NCI-H526 treated with DMSO at 0.1 percent for 48 hours (cell line): ENCODE data around the gene SERINC4.

Experiments
- DNase-seq: peaks from one replicate; lab custom pipeline; 2025; lab: John Stamatoyannopoulos, UW

The SERINC4 gene

DNA sequence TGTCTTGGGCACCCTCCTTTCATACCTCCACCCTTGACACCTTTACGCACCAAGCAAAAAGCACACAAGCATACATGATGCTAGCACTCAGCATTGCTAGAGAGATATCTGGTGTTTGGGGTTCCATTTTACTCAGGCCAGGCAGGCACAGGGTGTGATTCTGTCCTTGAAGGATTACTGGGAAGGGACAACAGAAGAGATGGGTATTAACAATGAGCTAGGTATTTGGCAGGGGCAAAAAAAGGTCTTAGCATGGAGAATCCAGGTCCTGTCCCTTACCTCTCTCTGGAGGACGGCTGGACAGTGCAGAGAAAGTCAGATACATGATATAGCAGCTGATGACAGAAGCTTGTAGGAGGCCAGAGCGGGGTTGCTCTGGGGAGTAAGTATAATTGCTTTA, 3.5 kb downstream of the SERINC4 start:
- no peak for DNase-seq

DNA sequence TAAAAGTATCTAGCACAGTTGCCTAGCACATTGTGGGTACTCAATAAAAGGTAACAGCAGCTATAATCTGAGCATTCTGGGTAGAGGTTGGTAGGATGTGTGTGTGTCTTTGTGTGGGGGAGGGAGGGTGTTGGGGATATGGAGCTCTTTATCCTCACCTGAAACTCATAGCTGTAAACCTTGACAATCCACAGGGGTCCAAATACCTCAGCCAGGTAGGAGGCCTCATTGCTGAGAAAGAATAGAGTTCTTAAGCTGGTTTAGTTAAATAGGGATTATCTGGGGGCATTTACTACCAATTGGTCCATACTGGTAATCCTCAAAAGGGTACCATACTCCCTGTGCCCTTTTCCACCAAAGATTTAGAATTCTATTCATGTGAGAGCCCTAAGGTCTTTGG, 4.0 kb downstream of the SERINC4 start:
- DNase-seq, result no peak

DNA sequence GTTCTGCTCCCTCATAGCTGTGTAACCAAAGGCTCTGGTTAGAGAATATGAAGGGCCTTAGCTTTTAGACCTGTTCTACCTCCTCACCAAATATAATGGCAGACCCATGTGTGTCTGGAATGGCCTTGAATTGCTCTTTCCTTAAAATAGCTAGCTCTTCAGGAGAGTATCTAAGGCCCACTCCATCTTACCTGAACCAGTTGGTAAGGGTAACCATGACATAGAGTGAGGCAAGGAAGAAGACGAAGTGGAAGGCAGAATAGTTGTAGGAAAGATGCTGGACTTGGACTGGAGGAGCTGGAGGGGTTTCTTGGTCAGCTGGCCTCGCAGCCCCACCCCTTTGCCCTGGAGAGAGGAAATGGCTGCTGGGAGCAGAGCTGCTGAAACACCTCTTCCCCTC, 4.8 kb downstream of the SERINC4 start:
- no peak for DNase-seq

- DNase-seq, result no peak
These were observed 5.6 kb downstream of the SERINC4 start for GRCh38 chr15:43794269-43795037.

- no peak for DNase-seq
These were observed 6.4 kb downstream of the SERINC4 start for GRCh38 chr15:43793647-43794046.

DNA sequence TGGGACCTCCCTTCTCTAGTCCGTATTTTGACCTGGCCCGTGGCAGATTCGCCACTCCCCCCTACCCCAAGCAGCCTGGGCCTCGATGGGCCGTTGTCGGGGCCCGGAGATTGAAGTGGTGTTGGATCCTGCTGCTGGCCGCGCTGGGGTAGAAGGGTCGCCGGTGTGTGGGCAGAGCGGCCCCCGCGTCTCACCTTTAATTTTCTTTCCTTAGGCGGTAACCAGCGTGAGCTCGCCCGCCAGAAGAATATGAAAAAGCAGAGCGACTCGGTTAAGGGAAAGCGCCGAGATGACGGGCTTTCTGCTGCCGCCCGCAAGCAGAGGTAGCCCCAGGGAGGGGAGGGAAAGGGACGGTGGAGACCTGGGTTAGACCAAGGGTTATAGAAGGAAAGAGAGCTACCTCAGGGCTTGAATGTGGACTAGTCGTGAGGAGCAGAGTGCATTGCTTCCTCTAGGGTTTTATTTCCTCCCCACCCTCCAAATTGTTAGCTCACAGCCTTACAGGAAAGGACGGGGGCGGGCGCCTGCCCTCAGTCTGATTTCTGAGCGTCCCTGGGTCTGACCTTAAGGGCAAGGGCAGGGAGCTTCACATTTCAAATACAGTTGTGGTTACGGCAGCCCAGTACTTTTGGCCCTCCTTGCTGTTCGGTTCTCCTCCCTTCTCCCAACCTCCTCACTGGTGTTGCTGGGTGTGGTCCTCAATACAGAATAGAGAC, 7.1 kb downstream of the SERINC4 start:
- no peak for DNase-seq

GRCh38 chr15:43791993-43792760, 7.8 kb downstream of the SERINC4 start, which contains the start of gene SERF2:
Gene SERF2, plus strand, starts transcription at chr15:43792320. Its CDS starts 57 bp downstream, at chr15:43792377.
- peak; percentile 97 for DNase-seq

DNA sequence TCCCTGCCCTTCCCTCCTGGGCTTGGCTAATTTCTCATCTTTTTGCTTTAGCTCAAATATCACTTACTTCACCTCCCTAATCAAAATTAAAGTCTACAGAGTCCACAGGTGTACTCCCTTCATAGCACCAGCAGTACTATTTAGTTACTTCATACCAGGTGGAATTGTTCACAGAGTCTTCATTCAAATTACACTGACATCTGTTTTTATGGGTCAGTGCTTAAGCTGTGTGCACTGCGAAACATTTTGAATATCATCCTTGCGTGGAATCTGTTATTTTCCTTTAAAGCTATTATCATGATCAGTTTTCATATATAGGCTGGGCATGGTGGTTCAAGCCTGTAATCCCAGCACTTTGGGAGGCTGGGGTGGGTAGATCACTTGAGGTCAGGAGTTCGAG, 10.6 kb downstream of the SERINC4 start:
- DNase-seq, result peak; percentile 91

DNA sequence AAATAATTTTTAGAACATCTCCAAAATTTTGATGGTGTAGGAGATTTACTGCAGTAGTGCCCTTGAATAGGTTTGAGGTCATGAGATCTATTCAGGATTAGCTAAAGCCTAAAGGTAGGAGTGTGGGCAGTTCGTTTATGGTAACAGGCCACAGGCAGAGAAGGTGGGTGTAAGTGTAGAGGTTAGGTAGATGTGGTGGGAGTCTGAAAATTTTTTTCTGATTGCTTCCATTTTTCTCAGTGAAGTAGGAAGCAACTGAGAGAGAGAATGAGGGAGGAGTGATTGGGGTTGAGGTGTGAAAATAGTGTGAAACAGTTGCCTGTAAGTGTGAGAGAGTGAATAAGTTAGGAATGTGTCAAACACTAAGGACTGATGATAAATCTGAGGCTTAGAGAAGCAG, 21.0 kb downstream of the SERINC4 start:
- DNase-seq, result no peak

DNA sequence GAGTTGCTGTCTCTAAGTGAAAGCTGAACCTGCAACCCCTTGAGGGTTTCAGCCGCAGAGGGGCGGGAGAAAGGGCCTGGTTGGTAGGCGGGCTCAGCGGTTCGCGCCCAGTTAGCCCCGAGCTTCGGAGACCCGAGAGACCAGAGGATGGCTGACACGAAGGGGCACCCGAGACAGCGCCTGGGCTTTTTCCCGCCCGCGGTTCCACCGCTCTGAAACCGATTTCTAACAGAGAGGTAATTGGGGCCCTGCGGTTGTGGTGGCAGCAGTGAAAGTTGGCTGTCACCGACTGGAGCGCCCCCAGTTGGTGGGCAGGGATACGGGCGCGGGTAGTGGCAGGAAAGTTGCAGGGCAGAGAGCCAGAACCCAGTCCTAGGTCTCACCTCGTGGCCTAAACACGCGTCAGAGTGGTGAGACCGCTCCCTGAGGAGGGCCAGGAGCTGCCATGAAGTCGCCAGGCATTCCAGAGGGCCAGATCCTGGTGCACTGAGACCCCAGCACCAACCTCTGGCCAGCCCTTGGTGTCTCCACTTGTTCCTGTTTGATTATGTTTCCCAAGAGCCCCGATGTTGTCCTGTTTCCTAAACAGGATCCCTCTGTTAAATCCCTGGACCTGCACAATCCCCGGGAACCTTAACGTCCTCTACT, 22.6 kb downstream of the SERINC4 start:
- DNase-seq, result peak; percentile 80

- peak; percentile 80 for DNase-seq
These were observed 23.2 kb downstream of the SERINC4 start, which contains the start of gene ELL3 for GRCh38 chr15:43776718-43777266. Gene ELL3, minus strand, starts transcription at chr15:43776966. Its CDS starts 65 bp downstream, at chr15:43776901.

DNA sequence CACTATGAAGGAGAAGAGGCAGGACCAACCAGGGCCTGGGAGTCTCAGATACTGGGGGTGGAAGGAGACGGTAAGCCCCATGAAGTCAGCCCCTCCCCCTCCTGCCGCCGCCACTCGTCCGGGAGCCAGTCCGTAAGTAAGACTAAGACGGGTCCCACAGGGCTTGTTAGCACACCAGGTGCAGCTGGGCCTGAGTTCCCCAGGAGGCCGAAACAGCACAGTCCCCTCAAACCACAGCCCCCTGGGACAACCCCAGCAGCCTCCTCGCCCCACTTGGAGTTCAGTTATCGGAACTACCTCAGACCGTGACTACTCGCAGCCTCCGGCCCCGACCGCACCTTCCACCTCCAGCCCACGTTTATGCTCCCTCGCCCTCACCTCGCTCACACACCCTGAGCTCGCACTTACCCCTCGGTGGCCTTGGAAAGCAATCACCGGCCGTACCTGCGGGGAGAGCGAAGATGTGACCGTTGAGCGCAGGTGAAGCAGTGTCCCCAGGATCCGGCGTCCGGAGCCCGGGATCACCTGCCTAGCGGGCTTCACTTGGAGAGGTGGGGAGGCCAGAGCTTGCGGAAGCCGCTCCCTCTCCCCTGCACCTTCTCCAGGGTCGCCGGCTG, 23.8 kb downstream of the SERINC4 start:
- DNase-seq, result peak; percentile 41

DNA sequence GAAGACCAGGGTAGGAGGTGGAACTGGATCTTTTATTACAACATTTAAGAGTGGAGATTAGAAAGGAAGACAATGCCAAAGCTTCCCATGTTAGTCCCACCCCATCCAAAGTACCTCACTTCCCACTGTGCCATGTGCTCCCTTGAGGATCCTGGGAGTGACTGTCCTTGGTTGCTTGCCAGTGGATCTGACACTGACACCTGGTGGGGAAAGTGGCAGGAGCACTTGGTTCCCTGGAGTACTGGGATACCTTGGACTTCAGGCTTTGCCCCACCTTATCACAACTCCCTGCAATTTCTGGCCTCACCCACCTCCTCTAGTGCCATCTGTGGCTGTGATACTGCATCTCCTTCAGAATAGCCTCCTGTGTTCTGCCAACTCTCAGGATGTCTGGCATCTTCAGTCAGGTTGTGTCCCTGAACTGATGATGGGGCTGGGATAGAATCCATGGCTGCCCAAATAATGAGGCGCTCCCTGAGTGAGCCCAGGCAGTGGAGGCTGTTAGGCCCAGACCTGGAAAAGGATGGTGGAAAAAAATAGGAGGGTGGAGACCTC, 24.5 kb downstream of the SERINC4 start:
- DNase-seq, result peak; percentile 65

- no peak for DNase-seq
These were observed 26.0 kb downstream of the SERINC4 start for GRCh38 chr15:43774062-43774461.

- no peak for DNase-seq
These were observed 27.4 kb downstream of the SERINC4 start for GRCh38 chr15:43772624-43773023.

DNA sequence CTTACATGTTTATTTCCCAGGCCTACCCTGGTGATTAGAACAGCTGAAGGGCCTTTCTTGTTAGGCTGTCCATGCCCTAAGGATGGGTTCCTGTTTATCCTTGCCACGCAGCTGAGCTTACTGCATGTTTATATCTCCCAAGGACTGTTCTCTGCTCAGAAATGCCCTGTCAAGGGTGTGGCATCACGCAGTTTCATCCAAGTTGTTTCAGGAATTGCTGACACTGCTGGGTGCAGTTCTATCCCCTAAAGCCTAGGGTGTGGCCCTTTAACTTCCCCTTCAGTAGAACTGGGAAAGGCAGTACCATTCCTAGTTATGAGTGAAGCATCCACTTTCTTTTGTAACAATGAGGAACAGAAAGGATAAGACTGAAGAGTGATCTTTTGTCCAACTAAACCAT, 28.2 kb downstream of the SERINC4 start:
- DNase-seq, result no peak

- peak; percentile 20 for DNase-seq
These were observed 30.3 kb downstream of the SERINC4 start for GRCh38 chr15:43769584-43770228.

- DNase-seq, result no peak
These were observed 36.1 kb downstream of the SERINC4 start for GRCh38 chr15:43763819-43764446.

- no peak for DNase-seq
These were observed 37.2 kb downstream of the SERINC4 start for GRCh38 chr15:43762824-43763223.

- DNase-seq, result no peak
These were observed 48.1 kb downstream of the SERINC4 start for GRCh38 chr15:43751885-43752284.
